Prostate gland (tissue), 2 donors: ENCODE measurements around the gene BNC2.

Source experiments
- CTCF ChIP-seq, 4 experiments: fragments of 200-600 bp in 2 of 4; fragments of 450-650 bp in 2 of 4; sonication (generic) in 2 of 4; IDR thresholded peaks; 1 replicate in 3 of 4; 2 replicates in 1 of 4; pipeline ENCODE4 v1.5.1; 2016 to 2019; ENCODE audit warnings: antibody characterized with exemption in 4 of 4, mild to moderate bottlenecking in 2 of 4, moderate library complexity in 2 of 4
- POLR2A ChIP-seq: fragments of 450-650 bp; IDR thresholded peaks from one replicate; pipeline ENCODE4 v1.6.1; 2016; ENCODE audit warnings: antibody characterized with exemption, mild to moderate bottlenecking
- POLR2AphosphoS5 ChIP-seq: sonication (generic); formaldehyde crosslinking; IDR thresholded peaks from one replicate; pipeline ENCODE4 v1.6.1; 2017; ENCODE audit warnings: antibody characterized with exemption

- TF ChIP-seq POLR2AphosphoS5 = no peak
- TF ChIP-seq CTCF (IDR thresholded peaks at IDR 0.05) = no peak
- TF ChIP-seq POLR2A = no peak
Observed at GRCh38 chr9:16615451-16615850, 255.0 kb downstream of the BNC2 start.
